ENCODE results near the gene ANXA5. TPM values are rescaled to one million over a fixed set of nuclear protein-coding genes. Genes with fewer than 3 reads are reported as not detected.
A peak's percentile ranks its signal among the peaks of the same experiment; 100 is the strongest.

Gene ANXA5
- total and polyA plus RNA-seq, 2 donors (not counting 1 experiment from before 2014, with no cell fraction given) = 602 to 2,025 TPM

GRCh38 chr4:121679267-121679666, 17.5 kb downstream of the ANXA5 start:
- H3K9ac ChIP-seq (ENCODE audit: insufficient read depth, low read length) = no peak overlapping the region
- H2AFZ ChIP-seq (ENCODE audit: low read length) = no peak overlapping the region
- no peak for TF ChIP-seq CTCF (conservative IDR thresholded peaks at IDR 0.05 in 1 of 2, IDR thresholded peaks at IDR 0.05 in 1 of 2; ENCODE audit: low read depth in 1 of 2, low read length in 2 of 2)
- no peak for TF ChIP-seq EZH2 (IDR thresholded peaks at IDR 0.05; ENCODE audit: low read length, missing control alignments)
- DNase-seq (ENCODE audit: low read depth in 2 of 2) = peak in 1 of 2 donors; percentile 47
- H3K79me2 ChIP-seq (ENCODE audit: control insufficient read depth, insufficient read depth, low read length) = peaks cover 53% of the 10 kb centered on the region
- peaks cover 21% of the 10 kb centered on the region for H3K36me3 ChIP-seq (ENCODE audit: control insufficient read depth, insufficient read depth, low read length)
- no peaks in the 10 kb centered on the region for H4K20me1 ChIP-seq (ENCODE audit: control insufficient read depth, extremely low read depth, insufficient read depth, low read length)
- H3K4me1 ChIP-seq (ENCODE audit: control insufficient read depth, extremely low read depth, insufficient read depth, low read length) = no peaks in the 10 kb centered on the region
- H3K27me3 ChIP-seq (ENCODE audit: control insufficient read depth, insufficient read depth, low read length) = no peaks in the 10 kb centered on the region
- H3K27ac ChIP-seq (ENCODE audit: insufficient read depth, low read length) = no peak overlapping the region
- no peak overlapping the region for H3K4me2 ChIP-seq (ENCODE audit: extremely low read depth, insufficient read depth, low read length)
- no peaks in the 10 kb centered on the region for H3K9me3 ChIP-seq (ENCODE audit: control insufficient read depth, insufficient read depth, low read depth, low read length)
- no peak overlapping the region for H3K4me3 ChIP-seq (replicated peaks in 1 of 4; ENCODE audit: control extremely low read depth in 1 of 4, insufficient read depth in 1 of 4, low read depth in 3 of 4, low read length in 4 of 4)

GRCh38 chr4:121677524-121677923, 19.3 kb downstream of the ANXA5 start:
- no peak overlapping the region for H3K4me2 ChIP-seq (ENCODE audit: extremely low read depth, insufficient read depth, low read length)
- H2AFZ ChIP-seq (ENCODE audit: low read length) = no peak overlapping the region
- H3K27ac ChIP-seq (ENCODE audit: insufficient read depth, low read length) = no peak overlapping the region
- DNase-seq (ENCODE audit: low read depth in 2 of 2) = no peak
- H3K27me3 ChIP-seq (ENCODE audit: control insufficient read depth, insufficient read depth, low read length) = no peaks in the 10 kb centered on the region
- no peaks in the 10 kb centered on the region for H3K9me3 ChIP-seq (ENCODE audit: control insufficient read depth, insufficient read depth, low read depth, low read length)
- H3K36me3 ChIP-seq (ENCODE audit: control insufficient read depth, insufficient read depth, low read length) = peaks cover 18% of the 10 kb centered on the region
- no peak overlapping the region for H3K4me3 ChIP-seq (replicated peaks in 1 of 4; ENCODE audit: control extremely low read depth in 1 of 4, insufficient read depth in 1 of 4, low read depth in 3 of 4, low read length in 4 of 4)
- TF ChIP-seq EZH2 (IDR thresholded peaks at IDR 0.05; ENCODE audit: low read length, missing control alignments) (no peak), CTCF (conservative IDR thresholded peaks at IDR 0.05 in 1 of 2, IDR thresholded peaks at IDR 0.05 in 1 of 2; ENCODE audit: low read depth in 1 of 2, low read length in 2 of 2) (no peak)
- peaks cover 46% of the 10 kb centered on the region for H3K79me2 ChIP-seq (ENCODE audit: control insufficient read depth, insufficient read depth, low read length)
- no peaks in the 10 kb centered on the region for H3K4me1 ChIP-seq (ENCODE audit: control insufficient read depth, extremely low read depth, insufficient read depth, low read length)
- H4K20me1 ChIP-seq (ENCODE audit: control insufficient read depth, extremely low read depth, insufficient read depth, low read length) = no peaks in the 10 kb centered on the region
- no peak overlapping the region for H3K9ac ChIP-seq (ENCODE audit: insufficient read depth, low read length)

- Histone ChIP-seq H3K27me3 (ENCODE audit: control insufficient read depth, insufficient read depth, low read length) (no peaks in the 10 kb centered on the region), H3K27ac (ENCODE audit: insufficient read depth, low read length) (no peak overlapping the region), H3K4me1 (ENCODE audit: control insufficient read depth, extremely low read depth, insufficient read depth, low read length) (peaks cover 2% of the 10 kb centered on the region), H3K79me2 (ENCODE audit: control insufficient read depth, insufficient read depth, low read length) (peaks cover 46% of the 10 kb centered on the region), H2AFZ (ENCODE audit: low read length) (no peak overlapping the region), H3K9me3 (ENCODE audit: control insufficient read depth, insufficient read depth, low read depth, low read length) (no peaks in the 10 kb centered on the region), H3K9ac (ENCODE audit: insufficient read depth, low read length) (no peak overlapping the region), H3K36me3 (ENCODE audit: control insufficient read depth, insufficient read depth, low read length) (peaks cover 23% of the 10 kb centered on the region), H3K4me3 (replicated peaks in 1 of 4; ENCODE audit: control extremely low read depth in 1 of 4, insufficient read depth in 1 of 4, low read depth in 3 of 4, low read length in 4 of 4) (no peak overlapping the region), H4K20me1 (ENCODE audit: control insufficient read depth, extremely low read depth, insufficient read depth, low read length) (no peaks in the 10 kb centered on the region), H3K4me2 (ENCODE audit: extremely low read depth, insufficient read depth, low read length) (no peak overlapping the region)
- DNase-seq (ENCODE audit: low read depth in 2 of 2) = no peak
- no peak for TF ChIP-seq CTCF (conservative IDR thresholded peaks at IDR 0.05 in 1 of 2, IDR thresholded peaks at IDR 0.05 in 1 of 2; ENCODE audit: low read depth in 1 of 2, low read length in 2 of 2)
Measured at GRCh38 chr4:121676345-121677075, 20.3 kb downstream of the ANXA5 start.
